Ishikawa (cell line): ENCODE measurements around the gene RNF111.

ENCODE experiments used
- CEBPB ChIP-seq: IDR thresholded peaks from 2 replicates; pipeline ENCODE4 v1.6.1; 2012
- CREB1 ChIP-seq: IDR thresholded peaks from 2 replicates; pipeline ENCODE4 v1.6.1; 2012; ENCODE audit warnings: low read depth
- EGR1 ChIP-seq: IDR thresholded peaks from 2 replicates; pipeline ENCODE4 v1.6.1; 2012
- EP300 ChIP-seq: IDR thresholded peaks from 2 replicates; pipeline ENCODE4 v1.6.1; 2012; ENCODE audit warnings: borderline replicate concordance
- FOXM1 ChIP-seq: IDR thresholded peaks from 2 replicates; pipeline ENCODE4 v1.6.1; 2012; ENCODE audit warnings: low read depth, borderline replicate concordance
- NFIC ChIP-seq: IDR thresholded peaks from 2 replicates; pipeline ENCODE4 v1.6.1; 2012
- RAD21 ChIP-seq: IDR thresholded peaks from 2 replicates; pipeline ENCODE4 v1.6.1; 2012; ENCODE audit warnings: low read depth
- TAF1 ChIP-seq: IDR thresholded peaks from 2 replicates; pipeline ENCODE4 v1.6.1; 2012; ENCODE audit warnings: low read depth, mild to moderate bottlenecking
- TCF12 ChIP-seq: IDR thresholded peaks from 2 replicates; pipeline ENCODE4 v1.6.1; 2012; ENCODE audit warnings: low read depth
- TEAD4 ChIP-seq: IDR thresholded peaks from 2 replicates; pipeline ENCODE4 v1.6.1; 2012
- YY1 ChIP-seq: IDR thresholded peaks from 2 replicates; pipeline ENCODE4 v1.6.1; 2012; ENCODE audit warnings: low read depth
- ZBTB7A ChIP-seq: IDR thresholded peaks from 2 replicates; pipeline ENCODE4 v1.6.1; 2012; ENCODE audit warnings: low read depth
- TF ChIP-seq, protein P1 (sequence below): IDR thresholded peaks from 2 replicates; pipeline ENCODE4 v1.6.1; 2012; ENCODE audit warnings: low read depth, mild to moderate bottlenecking
- TF ChIP-seq, protein P2 (sequence below): IDR thresholded peaks from 2 replicates; pipeline ENCODE4 v1.6.1; 2012
- TF ChIP-seq, protein P3 (sequence below): IDR thresholded peaks from 2 replicates; pipeline ENCODE4 v1.6.1; 2012

RNF111 gene

DNA sequence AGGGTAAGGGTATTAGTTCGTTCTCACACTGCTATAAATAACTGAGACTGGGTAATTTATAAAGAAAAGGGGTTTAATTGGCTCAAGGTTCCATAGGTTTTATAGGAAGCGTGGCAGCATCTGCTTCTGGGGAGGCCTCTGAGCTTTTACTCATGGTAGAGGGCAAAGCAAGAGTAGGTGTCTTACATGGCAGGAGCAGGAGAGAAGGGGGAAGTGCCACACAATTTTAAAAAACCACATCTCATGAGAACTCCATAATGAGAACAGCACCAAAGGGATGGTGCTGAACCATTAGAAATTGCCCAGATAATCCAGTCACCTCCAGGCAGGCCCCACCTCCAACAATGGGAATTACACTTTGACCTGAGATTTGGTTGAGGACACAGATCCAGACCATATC, 12.2 kb downstream of the RNF111 start:
- no peak for TF ChIP-seq CEBPB
- TF ChIP-seq YY1 = no peak
- no peak for TF ChIP-seq NFIC
- TF ChIP-seq TEAD4 = no peak
- no peak for TF ChIP-seq TAF1
- no peak for TF ChIP-seq EP300
- no peak for TF ChIP-seq TCF12
- TF ChIP-seq, protein P1, sequence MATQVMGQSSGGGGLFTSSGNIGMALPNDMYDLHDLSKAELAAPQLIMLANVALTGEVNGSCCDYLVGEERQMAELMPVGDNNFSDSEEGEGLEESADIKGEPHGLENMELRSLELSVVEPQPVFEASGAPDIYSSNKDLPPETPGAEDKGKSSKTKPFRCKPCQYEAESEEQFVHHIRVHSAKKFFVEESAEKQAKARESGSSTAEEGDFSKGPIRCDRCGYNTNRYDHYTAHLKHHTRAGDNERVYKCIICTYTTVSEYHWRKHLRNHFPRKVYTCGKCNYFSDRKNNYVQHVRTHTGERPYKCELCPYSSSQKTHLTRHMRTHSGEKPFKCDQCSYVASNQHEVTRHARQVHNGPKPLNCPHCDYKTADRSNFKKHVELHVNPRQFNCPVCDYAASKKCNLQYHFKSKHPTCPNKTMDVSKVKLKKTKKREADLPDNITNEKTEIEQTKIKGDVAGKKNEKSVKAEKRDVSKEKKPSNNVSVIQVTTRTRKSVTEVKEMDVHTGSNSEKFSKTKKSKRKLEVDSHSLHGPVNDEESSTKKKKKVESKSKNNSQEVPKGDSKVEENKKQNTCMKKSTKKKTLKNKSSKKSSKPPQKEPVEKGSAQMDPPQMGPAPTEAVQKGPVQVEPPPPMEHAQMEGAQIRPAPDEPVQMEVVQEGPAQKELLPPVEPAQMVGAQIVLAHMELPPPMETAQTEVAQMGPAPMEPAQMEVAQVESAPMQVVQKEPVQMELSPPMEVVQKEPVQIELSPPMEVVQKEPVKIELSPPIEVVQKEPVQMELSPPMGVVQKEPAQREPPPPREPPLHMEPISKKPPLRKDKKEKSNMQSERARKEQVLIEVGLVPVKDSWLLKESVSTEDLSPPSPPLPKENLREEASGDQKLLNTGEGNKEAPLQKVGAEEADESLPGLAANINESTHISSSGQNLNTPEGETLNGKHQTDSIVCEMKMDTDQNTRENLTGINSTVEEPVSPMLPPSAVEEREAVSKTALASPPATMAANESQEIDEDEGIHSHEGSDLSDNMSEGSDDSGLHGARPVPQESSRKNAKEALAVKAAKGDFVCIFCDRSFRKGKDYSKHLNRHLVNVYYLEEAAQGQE = no peak
- TF ChIP-seq, protein P2, sequence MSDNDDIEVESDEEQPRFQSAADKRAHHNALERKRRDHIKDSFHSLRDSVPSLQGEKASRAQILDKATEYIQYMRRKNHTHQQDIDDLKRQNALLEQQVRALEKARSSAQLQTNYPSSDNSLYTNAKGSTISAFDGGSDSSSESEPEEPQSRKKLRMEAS = no peak
- no peak for TF ChIP-seq FOXM1
- TF ChIP-seq ZBTB7A = no peak
- TF ChIP-seq, protein P3, sequence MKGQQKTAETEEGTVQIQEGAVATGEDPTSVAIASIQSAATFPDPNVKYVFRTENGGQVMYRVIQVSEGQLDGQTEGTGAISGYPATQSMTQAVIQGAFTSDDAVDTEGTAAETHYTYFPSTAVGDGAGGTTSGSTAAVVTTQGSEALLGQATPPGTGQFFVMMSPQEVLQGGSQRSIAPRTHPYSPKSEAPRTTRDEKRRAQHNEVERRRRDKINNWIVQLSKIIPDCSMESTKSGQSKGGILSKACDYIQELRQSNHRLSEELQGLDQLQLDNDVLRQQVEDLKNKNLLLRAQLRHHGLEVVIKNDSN = no peak
- TF ChIP-seq CREB1 = no peak
- TF ChIP-seq RAD21 = no peak
- no peak for TF ChIP-seq EGR1

DNA sequence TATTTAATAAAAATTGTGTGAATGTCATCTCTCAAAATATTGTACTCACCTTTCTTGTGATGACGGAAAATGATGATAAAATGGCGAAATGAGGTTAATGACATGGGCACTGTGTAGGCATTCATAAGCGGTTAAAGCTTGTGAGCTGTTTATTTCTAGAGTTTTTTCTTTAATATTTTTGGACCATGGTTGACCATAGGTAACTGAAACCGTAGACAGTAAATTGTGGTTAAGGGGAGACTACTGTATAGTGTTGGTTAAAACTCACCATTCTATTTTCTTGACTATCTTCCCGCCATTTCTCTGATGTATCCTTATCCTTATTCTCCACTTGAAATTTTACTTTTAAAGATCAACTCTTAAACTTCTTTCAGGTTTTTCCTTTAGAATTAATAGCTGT, 14.5 kb downstream of the RNF111 start:
- TF ChIP-seq FOXM1 = no peak
- TF ChIP-seq, protein P1 = no peak
- no peak for TF ChIP-seq EP300
- TF ChIP-seq CREB1 = no peak
- no peak for TF ChIP-seq ZBTB7A
- no peak for TF ChIP-seq TCF12
- TF ChIP-seq NFIC = no peak

DNA sequence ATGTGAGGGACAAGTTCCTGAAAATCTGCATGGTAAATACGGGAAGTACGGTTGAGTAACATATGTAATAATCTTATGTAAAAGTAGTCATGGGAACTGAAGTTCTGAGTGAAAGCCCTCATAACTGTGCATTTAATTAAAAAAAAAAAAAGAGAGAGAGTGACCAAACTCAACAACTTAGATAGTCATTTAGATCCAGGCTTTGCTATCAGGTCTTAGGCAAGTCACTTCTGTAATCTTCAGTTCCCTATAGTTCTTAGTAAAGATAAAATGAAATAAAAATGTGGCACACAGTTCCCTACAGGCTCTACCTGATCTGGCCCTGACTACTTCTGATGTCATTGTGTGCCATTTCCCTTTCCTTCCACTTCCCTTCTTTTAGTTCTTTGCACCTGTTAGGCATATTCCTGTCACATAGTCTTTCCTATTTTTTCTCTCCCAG, 15.0 kb downstream of the RNF111 start:
- TF ChIP-seq FOXM1 = no peak
- TF ChIP-seq, protein P2 = no peak
- TF ChIP-seq EP300 = no peak
- TF ChIP-seq TAF1 = no peak
- no peak for TF ChIP-seq TEAD4
- no peak for TF ChIP-seq ZBTB7A
- TF ChIP-seq CREB1 = no peak
- no peak for TF ChIP-seq NFIC
- no peak for TF ChIP-seq CEBPB

DNA sequence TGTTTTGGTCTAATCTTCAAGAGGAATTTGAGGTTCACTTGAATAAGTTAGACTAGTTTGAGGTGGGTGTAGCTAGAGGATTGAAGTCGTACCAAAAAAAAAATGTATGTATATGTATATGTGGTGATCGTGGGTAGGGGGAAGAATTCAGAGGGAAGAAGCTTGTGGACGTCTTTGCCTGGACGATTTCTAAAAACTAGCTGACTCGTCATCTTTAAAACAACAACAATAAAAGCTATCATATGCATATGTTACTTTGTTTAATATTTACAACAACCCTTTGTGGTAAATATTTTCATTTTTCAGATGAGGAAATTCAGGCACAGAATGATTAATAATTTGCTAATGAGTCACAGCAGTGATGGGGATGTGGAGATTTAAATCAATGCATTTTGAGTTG, 18.1 kb downstream of the RNF111 start:
- TF ChIP-seq, protein P3 = no peak
- no peak for TF ChIP-seq CEBPB

DNA sequence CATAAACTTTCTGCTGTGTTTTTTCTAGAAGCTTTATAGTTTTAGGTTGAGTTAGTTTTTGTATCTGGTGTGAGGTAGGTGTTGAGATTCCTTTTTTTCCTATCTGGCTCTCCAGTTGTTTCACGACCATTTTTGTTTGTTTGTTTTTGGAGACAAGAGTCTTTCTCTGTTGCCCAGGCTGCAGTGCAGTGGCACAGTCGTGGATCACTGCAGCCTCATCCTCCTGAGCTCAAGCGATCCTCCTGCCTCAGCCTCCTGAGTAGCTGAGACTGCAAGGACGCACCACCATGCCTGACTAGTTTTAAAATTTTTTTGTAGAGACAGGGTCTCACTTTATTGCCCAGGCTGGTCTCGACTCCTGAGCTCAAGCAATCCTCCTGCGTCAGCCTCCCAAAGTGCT, 20.6 kb downstream of the RNF111 start:
- TF ChIP-seq, protein P3 = no peak
- TF ChIP-seq CREB1 (no peak), NFIC (no peak), EP300 (no peak), TEAD4 (no peak), ZBTB7A (no peak), YY1 (no peak), EGR1 (no peak), TAF1 (no peak), FOXM1 (no peak), TCF12 (no peak), CEBPB (no peak), RAD21 (no peak)
- TF ChIP-seq, protein P2 = no peak
- TF ChIP-seq, protein P1 = no peak
